HG02642 (cell line): ENCODE results near the gene OPN1SW.

Experiments used
- ATAC-seq: cut with Tn5 transposase; IDR thresholded peaks from one replicate; pipeline ENCODE4 v1.9.1; 2021; ENCODE audit warnings: mild to moderate bottlenecking; ENCODE audit not compliant: unreplicated experiment, poor library complexity

OPN1SW gene

GRCh38 chr7:128775744-128776474, at the start of gene OPN1SW:
Gene OPN1SW, minus strand, starts transcription at chr7:128775794. Its CDS starts 13 bp downstream, at chr7:128775781.
- no peak for ATAC-seq

DNA sequence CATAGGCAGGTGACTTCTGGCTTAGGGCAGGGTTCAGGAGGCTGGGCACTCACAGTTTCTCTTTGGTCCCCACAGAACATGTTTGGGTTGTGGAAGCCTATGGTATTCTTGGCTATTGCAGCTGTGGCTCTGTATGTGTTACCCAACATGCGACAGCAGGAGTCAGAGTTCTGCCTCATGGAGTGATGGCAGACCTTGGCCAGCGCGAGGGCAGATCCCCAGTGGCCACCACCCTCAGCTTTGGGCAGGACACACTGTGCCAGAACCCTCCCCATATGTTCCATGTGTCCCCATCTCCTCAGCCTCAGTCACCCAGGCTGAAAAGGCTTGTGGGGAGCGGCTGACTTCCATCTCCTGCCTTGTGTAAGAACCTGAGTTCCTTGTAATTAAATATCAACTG, 46.1 kb upstream of the OPN1SW start:
- no peak for ATAC-seq

GRCh38 chr7:128818694-128819093, 43.1 kb upstream of the OPN1SW start:
- ATAC-seq, result no peak

- no peak for ATAC-seq
Observed at GRCh38 chr7:128815289-128815942, 39.8 kb upstream of the OPN1SW start.

GRCh38 chr7:128814499-128814898, 38.9 kb upstream of the OPN1SW start:
- ATAC-seq, result no peak

DNA sequence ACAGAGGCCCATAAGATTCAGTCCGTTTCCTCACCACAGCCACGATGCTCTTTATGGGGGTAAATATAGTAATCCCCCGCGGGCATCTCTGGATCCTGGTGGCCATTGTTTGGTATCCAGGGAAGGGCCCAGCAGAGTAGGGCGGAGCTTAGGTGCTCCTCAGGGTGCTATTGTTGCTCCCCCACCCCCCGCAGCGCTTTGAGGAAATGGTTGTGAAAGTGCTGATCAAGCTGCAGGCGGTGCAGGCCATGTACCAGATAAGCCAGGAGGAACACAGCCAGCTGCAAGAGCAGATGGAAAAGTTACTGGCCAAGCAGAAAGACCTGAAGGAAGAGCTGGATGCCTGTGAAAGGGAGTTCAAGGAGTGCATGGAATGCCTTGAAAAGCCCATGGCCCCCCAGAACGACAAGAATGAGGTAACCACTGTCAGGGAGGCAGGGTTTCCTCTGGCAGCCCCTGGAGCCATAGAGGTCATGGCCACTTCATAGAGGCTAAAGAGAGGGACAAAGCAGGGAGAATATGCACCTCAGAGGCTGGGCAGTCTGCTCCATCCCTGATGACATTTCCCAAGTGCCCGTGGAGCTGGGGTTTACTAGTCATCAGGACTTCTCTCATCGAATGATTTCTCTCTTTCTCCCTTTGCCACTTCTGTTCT, 37.0 kb upstream of the OPN1SW start:
- no peak for ATAC-seq

- no peak for ATAC-seq
Observed at GRCh38 chr7:128811631-128812430, 36.2 kb upstream of the OPN1SW start.

GRCh38 chr7:128810997-128811396, 35.4 kb upstream of the OPN1SW start:
- no peak for ATAC-seq

DNA sequence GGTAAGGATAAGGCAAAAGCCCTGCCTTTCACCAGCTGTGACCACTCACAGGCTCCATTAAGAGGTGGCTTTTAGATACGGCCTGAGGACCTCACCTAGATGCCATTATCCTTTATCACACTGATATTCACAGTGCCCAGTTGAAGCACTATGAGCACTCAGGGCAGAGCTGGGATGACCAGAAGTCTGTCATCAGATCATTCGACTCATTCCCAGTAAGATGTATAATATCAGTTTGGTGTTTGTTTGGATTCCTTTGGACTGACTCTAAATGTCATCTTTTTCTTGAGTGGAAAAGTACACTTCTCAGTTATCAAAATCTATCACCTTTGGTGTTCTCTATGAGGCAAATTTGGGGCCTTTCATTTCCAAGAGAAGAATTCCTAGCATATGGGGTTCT, 34.9 kb upstream of the OPN1SW start:
- ATAC-seq, result no peak

DNA sequence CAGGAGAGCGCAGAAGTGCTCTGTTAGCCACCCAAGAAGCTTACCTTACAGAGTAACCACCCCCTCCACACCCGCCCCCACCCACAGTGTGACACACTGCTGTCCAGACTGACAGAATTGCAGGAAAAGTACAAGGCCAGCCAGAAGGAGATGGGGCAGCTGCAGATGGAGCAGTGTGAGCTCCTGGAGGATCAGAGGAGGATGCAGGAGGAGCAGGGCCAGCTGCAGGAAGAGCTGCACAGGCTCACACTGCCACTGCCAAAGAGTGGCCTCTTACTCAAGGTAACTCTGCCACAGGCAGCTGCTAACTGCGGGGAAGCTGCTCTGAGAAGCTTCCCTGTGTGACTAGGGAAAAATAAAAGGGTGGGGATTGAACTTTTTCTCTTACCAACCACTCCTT, 33.8 kb upstream of the OPN1SW start:
- no peak for ATAC-seq

DNA sequence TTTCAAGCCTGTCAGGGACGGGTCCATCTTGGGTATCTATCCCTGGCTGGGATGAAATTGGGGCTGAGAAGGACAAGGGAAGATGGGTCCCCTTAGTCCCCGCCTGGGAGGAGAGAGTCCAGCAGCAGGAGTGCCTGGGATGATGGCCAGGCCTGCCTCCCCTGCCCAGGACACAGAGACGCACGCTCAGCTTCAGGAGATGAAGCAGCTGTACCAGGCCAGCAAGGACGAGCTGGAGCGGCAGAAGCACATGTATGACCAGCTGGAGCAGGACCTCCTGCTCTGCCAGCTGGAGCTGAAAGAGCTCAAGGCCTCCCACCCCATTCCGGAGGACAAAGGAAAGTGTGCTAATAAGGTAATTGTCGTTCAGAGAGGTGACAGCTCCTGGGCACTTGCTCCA, 31.6 kb upstream of the OPN1SW start:
- ATAC-seq, result no peak

- ATAC-seq, result no peak
Observed at GRCh38 chr7:128805225-128805624, 29.6 kb upstream of the OPN1SW start.

- no peak for ATAC-seq
Observed at GRCh38 chr7:128804484-128804883, 28.9 kb upstream of the OPN1SW start.

DNA sequence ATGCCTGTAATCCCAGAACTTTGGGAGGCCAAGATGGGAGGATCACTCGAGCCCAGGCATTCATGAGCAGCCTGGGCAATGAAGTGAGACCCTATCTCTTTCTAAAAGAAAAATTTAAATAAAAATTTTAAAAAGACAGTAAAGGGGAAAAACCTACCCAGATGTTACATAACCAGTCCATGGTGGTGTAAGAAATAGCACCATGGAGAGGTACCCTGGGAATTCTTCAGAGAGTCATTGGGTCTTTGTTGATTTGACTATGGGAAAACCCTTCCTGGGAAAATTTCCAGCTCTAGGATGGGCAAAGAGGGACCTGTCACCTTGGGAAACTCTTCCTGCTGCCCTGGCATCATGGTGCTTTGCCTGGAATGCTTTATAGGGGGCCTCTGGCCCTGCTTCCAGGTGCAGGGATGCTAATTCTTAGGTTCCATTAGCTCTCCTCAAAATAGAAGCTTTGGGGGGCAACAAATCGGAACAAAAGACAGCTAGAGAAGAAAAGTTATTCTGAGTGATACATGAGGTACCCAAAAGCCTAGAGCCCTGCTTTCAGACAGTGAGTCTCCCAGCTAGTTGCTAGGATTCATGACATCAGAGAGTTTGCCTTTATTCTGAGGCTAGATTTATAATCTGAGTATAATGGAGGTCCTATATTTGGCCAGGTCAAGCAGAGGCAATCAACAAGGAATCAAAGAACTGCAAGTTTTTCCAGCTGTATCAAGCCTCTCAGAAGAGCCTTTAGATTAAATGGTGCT, 26.2 kb upstream of the OPN1SW start:
- no peak for ATAC-seq

DNA sequence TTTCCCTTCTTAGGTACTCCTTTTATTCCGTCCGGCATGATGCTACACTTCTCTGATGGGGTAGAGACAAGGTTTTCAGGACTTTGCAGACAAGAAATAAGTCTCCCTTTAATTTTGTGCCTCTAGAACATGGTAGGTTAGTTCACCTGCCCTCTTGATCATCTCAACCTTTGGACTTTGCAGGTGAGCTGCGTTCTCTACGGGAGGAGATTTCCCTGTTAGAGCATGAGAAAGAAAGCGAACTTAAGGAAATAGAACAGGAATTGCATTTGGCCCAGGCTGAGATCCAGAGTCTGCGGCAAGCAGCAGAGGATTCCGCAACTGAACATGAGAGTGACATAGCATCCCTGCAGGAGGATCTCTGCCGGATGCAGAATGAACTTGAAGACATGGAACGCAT, 25.4 kb upstream of the OPN1SW start:
- ATAC-seq, result no peak

GRCh38 chr7:128800567-128800966, 25.0 kb upstream of the OPN1SW start:
- ATAC-seq, result no peak

GRCh38 chr7:128799451-128799850, 23.9 kb upstream of the OPN1SW start:
- ATAC-seq, result no peak

GRCh38 chr7:128796327-128796726, 20.7 kb upstream of the OPN1SW start:
- no peak for ATAC-seq

- ATAC-seq, result no peak
Observed at GRCh38 chr7:128795129-128795528, 19.5 kb upstream of the OPN1SW start.

DNA sequence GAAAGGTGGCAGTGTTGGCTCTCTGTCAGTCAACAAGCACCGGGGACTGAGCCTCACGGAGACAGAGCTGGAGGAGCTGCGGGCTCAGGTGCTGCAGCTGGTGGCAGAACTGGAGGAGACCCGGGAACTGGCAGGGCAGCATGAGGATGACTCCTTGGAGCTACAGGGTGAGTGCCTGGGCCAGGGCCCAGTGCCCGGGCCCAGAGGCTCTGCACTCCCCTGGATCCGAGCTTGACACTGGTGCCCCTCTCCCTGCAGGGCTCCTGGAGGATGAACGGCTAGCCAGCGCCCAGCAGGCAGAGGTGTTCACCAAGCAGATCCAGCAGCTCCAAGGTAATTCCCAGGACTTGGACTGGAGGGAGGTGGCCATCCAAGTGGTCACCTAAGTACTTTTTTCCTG, 18.8 kb upstream of the OPN1SW start:
- ATAC-seq, result no peak
